Upper lobe of left lung (tissue), 6 donors: Measurements from ENCODE around the gene HOXA1. TPM values are rescaled to one million over a fixed set of nuclear protein-coding genes. Genes with fewer than 3 reads are reported as not detected.

Experiments
- ATAC-seq, 2 donors: fragments of 200-7000 bp; cut with Tn5 transposase; one replicate each; pipeline ENCODE4 v1.9.1; 2022; ENCODE audit warnings: mild to moderate bottlenecking in 2 of 2, moderate library complexity in 2 of 2; ENCODE audit not compliant: low FRiP score in 2 of 2
- DNase-seq, 2 donors: peaks; one replicate each; pipeline ENCODE4 v3.0.0-alpha.2; 2019 to 2020
- H3K27ac ChIP-seq, 4 donors: fragments of 200-600 bp; sonication (generic); one replicate each; pipeline ENCODE4 v1.5.1; 2016 to 2019
- H3K27me3 ChIP-seq, 4 donors: fragments of 200-600 bp; sonication (generic); one replicate each; pipeline ENCODE4 v1.5.1; 2017 to 2019
- H3K36me3 ChIP-seq, 4 donors: fragments of 200-600 bp; sonication (generic); one replicate each; pipeline ENCODE4 v1.5.1; 2016 to 2019
- H3K4me1 ChIP-seq, 4 donors: fragments of 200-600 bp; sonication (generic); one replicate each; pipeline ENCODE4 v1.5.1; 2018 to 2019
- H3K4me3 ChIP-seq, 4 donors: fragments of 200-600 bp; sonication (generic); one replicate each; pipeline ENCODE4 v1.5.1; 2017 to 2019; ENCODE audit warnings: mild to moderate bottlenecking in 2 of 4, moderate library complexity in 1 of 4
- H3K9me3 ChIP-seq, 4 donors: fragments of 200-600 bp; sonication (generic); one replicate each; pipeline ENCODE4 v1.5.1; 2018 to 2019
- EP300 ChIP-seq, 4 donors: sonication (generic); formaldehyde crosslinking; IDR thresholded peaks; one replicate each; pipeline ENCODE4 v1.5.1; 2017; ENCODE audit warnings: antibody characterized with exemption in 4 of 4, control low read depth in 2 of 4
- POLR2A ChIP-seq, 4 donors: fragments of 450-650 bp; IDR thresholded peaks; one replicate each; pipeline ENCODE4 v1.5.1; 2016 to 2017; ENCODE audit warnings: antibody characterized with exemption in 4 of 4, mild to moderate bottlenecking in 2 of 4
- POLR2AphosphoS5 ChIP-seq, 2 donors: sonication (generic); formaldehyde crosslinking; IDR thresholded peaks; one replicate each; pipeline ENCODE4 v1.5.1; 2017; ENCODE audit warnings: antibody characterized with exemption in 2 of 2
- WGBS, 2 donors: methylation state at CpG; one replicate each; pipeline ENCODE4 v1.1.5; 2017 to 2018; 5-methylcytosine and 5-hydroxymethylcytosine counted together
- total RNA-seq, 6 donors: library from RNA; depleted of rRNA in 4 of 6; stranded (reverse); fragments of >200 nt in 4 of 6; gene quantifications; one replicate each; pipeline versions ENCODE4 v1.1.0 to v1.2.1, GENCODE V29; 2016 to 2021
- TF ChIP-seq, protein P1 (sequence below), 6 experiments: fragments of 450-650 bp in 4 of 6; fragments of 200-600 bp in 2 of 6; sonication (generic) in 2 of 6; IDR thresholded peaks; one replicate each; pipeline ENCODE4 v1.5.1; 2016 to 2019; ENCODE audit warnings: antibody characterized with exemption in 6 of 6
- donor health status: DM: no; HTN: no; CAD: no; lungs with moderate emphysema.
- donor health status: DM: no; HTN: yes; CAD: no; lungs with severe emphysema.

HOXA1 gene
- total RNA-seq, 6 donors from 2014 or later: 0.46 to 2.1 (median 0.64) TPM; not detected in 3

GRCh38 chr7:27128776-27129728 is 33.3 kb upstream of the HOXA1 start:
- WGBS, 2 donors: 37 to 60% methylated on average over 28 of the region's 28 CpGs

GRCh38 chr7:27128034-27128433 is 32.2 kb upstream of the HOXA1 start:
- H3K4me3 ChIP-seq: no peak overlapping the region
- ATAC-seq (no peak), DNase-seq (no peak)
- 26 to 35% methylated on average over 2 of the region's 2 CpGs for WGBS, 2 donors
- no peaks in the 10 kb centered on the region for H3K9me3 ChIP-seq
- peaks cover 11 to 33% (median 22%) of the 10 kb centered on the region in 4 donors for H3K4me1 ChIP-seq
- peak overlapping the region in 2 of 4 donors; percentile 93 to 97 for H3K27ac ChIP-seq
- peaks cover 0 to 13% (median 0%) of the 10 kb centered on the region in 4 donors for H3K27me3 ChIP-seq
- no peaks in the 10 kb centered on the region for H3K36me3 ChIP-seq
- no peak for TF ChIP-seq POLR2A (IDR thresholded peaks at IDR 0.05)
- no peak for TF ChIP-seq POLR2AphosphoS5 (IDR thresholded peaks at IDR 0.05)
- TF ChIP-seq, protein P1, sequence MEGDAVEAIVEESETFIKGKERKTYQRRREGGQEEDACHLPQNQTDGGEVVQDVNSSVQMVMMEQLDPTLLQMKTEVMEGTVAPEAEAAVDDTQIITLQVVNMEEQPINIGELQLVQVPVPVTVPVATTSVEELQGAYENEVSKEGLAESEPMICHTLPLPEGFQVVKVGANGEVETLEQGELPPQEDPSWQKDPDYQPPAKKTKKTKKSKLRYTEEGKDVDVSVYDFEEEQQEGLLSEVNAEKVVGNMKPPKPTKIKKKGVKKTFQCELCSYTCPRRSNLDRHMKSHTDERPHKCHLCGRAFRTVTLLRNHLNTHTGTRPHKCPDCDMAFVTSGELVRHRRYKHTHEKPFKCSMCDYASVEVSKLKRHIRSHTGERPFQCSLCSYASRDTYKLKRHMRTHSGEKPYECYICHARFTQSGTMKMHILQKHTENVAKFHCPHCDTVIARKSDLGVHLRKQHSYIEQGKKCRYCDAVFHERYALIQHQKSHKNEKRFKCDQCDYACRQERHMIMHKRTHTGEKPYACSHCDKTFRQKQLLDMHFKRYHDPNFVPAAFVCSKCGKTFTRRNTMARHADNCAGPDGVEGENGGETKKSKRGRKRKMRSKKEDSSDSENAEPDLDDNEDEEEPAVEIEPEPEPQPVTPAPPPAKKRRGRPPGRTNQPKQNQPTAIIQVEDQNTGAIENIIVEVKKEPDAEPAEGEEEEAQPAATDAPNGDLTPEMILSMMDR (IDR thresholded peaks at IDR 0.05): no peak
- no peak for TF ChIP-seq EP300 (IDR thresholded peaks at IDR 0.05)

More at GRCh38 chr7:27128776-27129728, 33.3 kb upstream of the HOXA1 start:
- DNase-seq (peak in 1 of 2 donors; percentile 82), ATAC-seq (no peak)
- Histone ChIP-seq H3K36me3 (no peaks in the 10 kb centered on the region), H3K4me1 (peaks cover 16 to 42% (median 27%) of the 10 kb centered on the region in 4 donors), H3K27ac (peak overlapping the region; percentile 85 to 97 (median 90)), H3K9me3 (no peaks in the 10 kb centered on the region), H3K4me3 (peak overlapping the region in 3 of 4 donors; percentile 68 to 72 (median 71)), H3K27me3 (peaks cover 0 to 13% (median 0%) of the 10 kb centered on the region in 4 donors)
- TF ChIP-seq EP300 (IDR thresholded peaks at IDR 0.05) (no peak), POLR2AphosphoS5 (IDR thresholded peaks at IDR 0.05) (no peak), POLR2A (IDR thresholded peaks at IDR 0.05) (no peak)
- TF ChIP-seq, protein P1 (IDR thresholded peaks at IDR 0.05): no peak

DNA sequence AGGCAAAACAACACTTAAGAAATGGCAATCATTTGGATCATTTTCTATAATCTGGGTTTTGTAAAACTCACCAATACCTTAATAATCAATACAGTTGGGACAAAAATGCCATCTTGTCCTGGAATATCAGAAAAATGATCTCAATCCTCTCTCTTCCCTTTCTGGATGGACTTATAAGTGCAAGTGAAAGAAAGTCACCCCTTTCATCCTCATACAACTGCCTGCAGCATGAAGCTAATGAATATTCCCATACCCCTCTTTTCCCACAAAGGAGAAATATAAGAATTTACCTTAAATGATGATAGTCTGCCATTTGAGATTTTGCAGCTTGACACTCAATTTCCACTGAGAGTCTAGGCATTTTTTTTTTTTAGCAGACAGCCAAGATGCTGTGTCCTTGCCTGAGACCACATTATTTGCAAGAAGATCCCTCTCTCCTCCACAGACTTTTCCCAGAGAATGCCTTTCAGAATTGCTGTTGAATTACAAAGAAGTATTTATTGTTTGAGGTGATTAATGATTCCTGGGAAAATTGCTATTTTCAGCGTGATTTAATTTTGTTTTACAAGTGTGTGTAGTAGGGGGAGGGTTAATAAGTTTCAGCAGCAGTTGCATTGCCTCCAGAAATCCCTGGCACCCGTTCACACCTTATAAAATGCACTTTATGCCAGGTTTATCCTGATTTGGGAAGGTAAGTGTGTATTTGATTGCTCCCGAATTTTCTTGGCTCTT is 31.0 kb upstream of the HOXA1 start:
- H3K9me3 ChIP-seq: no peaks in the 10 kb centered on the region
- H3K27me3 ChIP-seq: peaks cover 0 to 13% (median 0%) of the 10 kb centered on the region in 4 donors
- DNase-seq (no peak), ATAC-seq (no peak)
- H3K4me1 ChIP-seq: peaks cover 11 to 32% (median 19%) of the 10 kb centered on the region in 4 donors
- TF ChIP-seq POLR2AphosphoS5 (IDR thresholded peaks at IDR 0.05): no peak
- TF ChIP-seq EP300 (IDR thresholded peaks at IDR 0.05): no peak
- TF ChIP-seq POLR2A (IDR thresholded peaks at IDR 0.05): no peak
- TF ChIP-seq, protein P1 (IDR thresholded peaks at IDR 0.05): no peak
- H3K4me3 ChIP-seq: no peak overlapping the region
- H3K27ac ChIP-seq: peak overlapping the region in 3 of 4 donors; percentile 84 to 97 (median 93)
- 31 to 40% methylated on average over 3 of the region's 3 CpGs for WGBS, 2 donors
- no peaks in the 10 kb centered on the region for H3K36me3 ChIP-seq

GRCh38 chr7:27125986-27126394 is 30.2 kb upstream of the HOXA1 start:
- no peaks in the 10 kb centered on the region for H3K9me3 ChIP-seq
- WGBS, 2 donors: 45 to 49% methylated on average over 5 of the region's 5 CpGs
- no peak for TF ChIP-seq EP300 (IDR thresholded peaks at IDR 0.05)
- no peak for TF ChIP-seq POLR2A (IDR thresholded peaks at IDR 0.05)
- TF ChIP-seq POLR2AphosphoS5 (IDR thresholded peaks at IDR 0.05): no peak
- TF ChIP-seq, protein P1 (IDR thresholded peaks at IDR 0.05): no peak
- no peak for DNase-seq
- H3K27me3 ChIP-seq: peaks cover 0 to 11% (median 0%) of the 10 kb centered on the region in 4 donors
- H3K36me3 ChIP-seq: no peaks in the 10 kb centered on the region
- no peak for ATAC-seq
- peak overlapping the region; percentile 84 to 97 (median 90) for H3K27ac ChIP-seq
- H3K4me1 ChIP-seq: peaks cover 11 to 25% (median 13%) of the 10 kb centered on the region in 4 donors
- H3K4me3 ChIP-seq: no peak overlapping the region
